Tibial artery (tissue), 4 donors: Measurements from ENCODE around the gene MYO3B.

Experiments
- DNase-seq, 2 donors: peaks; one replicate each; pipeline ENCODE4 v3.0.0-alpha.2; 2019
- H3K27ac ChIP-seq, 2 donors: fragments of 200-600 bp; sonication (generic) in 1 of 2; 1 replicate in 1 of 2; 2 replicates in 1 of 2; pipeline ENCODE4 v1.5.1; 2018 to 2019; ENCODE audit warnings: mild to moderate bottlenecking in 1 of 2
- H3K27me3 ChIP-seq, 2 donors: fragments of 200-600 bp; sonication (generic) in 1 of 2; one replicate each; pipeline versions ENCODE4 v1.5.1 to v1.6.0; 2016 to 2019
- H3K36me3 ChIP-seq, 3 donors: fragments of 200-600 bp; sonication (generic) in 2 of 3; one replicate each; pipeline ENCODE4 v1.5.1; 2016 to 2019; ENCODE audit warnings: mild to moderate bottlenecking in 2 of 3
- H3K4me1 ChIP-seq, 4 donors: fragments of 200-600 bp; sonication (generic) in 2 of 4; 1 replicate in 3 of 4; 2 replicates in 1 of 4; pipeline ENCODE4 v1.5.1; 2016 to 2019
- H3K4me3 ChIP-seq, 2 donors: fragments of 200-600 bp; sonication (generic) in 1 of 2; 1 replicate in 1 of 2; 2 replicates in 1 of 2; pipeline ENCODE4 v1.5.1; 2018 to 2019; ENCODE audit warnings: mild to moderate bottlenecking in 2 of 2
- H3K9me3 ChIP-seq, 3 donors: fragments of 200-600 bp; sonication (generic) in 1 of 3; one replicate each; pipeline ENCODE4 v1.5.1; 2016 to 2019
- intact Hi-C: fragments of 100-400 bp; cut with DNase I; formaldehyde crosslinking; loops from one replicate; pipeline ENCODE4 v1.15.0; 2023; ENCODE audit warnings: low total_unique reads
- TF ChIP-seq, protein P1 (sequence below), 2 experiments: fragments of 200-600 bp in 1 of 2; fragments of 450-650 bp in 1 of 2; IDR thresholded peaks; one replicate each; pipeline ENCODE4 v1.5.1; 2017 to 2019; ENCODE audit warnings: antibody characterized with exemption in 2 of 2, mild to moderate bottlenecking in 1 of 2, moderate library complexity in 1 of 2

Gene MYO3B

DNA sequence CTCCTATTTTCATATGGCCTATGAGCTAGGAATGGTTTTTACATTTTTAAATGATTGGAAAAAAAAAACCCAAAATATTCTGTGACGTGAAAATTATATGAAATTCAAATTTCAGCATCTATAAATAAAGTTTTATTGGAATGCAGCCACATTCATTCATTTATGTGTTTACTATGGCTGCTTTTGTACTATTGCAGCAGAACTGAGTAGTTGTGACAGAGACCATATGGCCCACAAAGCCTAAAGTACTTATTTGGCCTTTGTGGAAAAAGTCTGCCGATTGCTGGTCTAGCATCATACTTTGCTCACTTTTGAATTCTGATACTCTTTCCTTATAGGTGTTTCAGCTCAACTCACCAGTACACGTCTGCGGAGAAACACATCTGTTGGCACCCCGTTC, 39.0 kb downstream of the MYO3B start:
- Histone ChIP-seq H3K36me3 (no peaks in the 10 kb centered on the region), H3K4me3 (no peak overlapping the region), H3K27ac (no peak overlapping the region), H3K4me1 (no peaks in the 10 kb centered on the region), H3K9me3 (no peaks in the 10 kb centered on the region), H3K27me3 (no peaks in the 10 kb centered on the region)
- no peak for DNase-seq
- intact Hi-C loops, result no loop called here
- TF ChIP-seq, protein P1, sequence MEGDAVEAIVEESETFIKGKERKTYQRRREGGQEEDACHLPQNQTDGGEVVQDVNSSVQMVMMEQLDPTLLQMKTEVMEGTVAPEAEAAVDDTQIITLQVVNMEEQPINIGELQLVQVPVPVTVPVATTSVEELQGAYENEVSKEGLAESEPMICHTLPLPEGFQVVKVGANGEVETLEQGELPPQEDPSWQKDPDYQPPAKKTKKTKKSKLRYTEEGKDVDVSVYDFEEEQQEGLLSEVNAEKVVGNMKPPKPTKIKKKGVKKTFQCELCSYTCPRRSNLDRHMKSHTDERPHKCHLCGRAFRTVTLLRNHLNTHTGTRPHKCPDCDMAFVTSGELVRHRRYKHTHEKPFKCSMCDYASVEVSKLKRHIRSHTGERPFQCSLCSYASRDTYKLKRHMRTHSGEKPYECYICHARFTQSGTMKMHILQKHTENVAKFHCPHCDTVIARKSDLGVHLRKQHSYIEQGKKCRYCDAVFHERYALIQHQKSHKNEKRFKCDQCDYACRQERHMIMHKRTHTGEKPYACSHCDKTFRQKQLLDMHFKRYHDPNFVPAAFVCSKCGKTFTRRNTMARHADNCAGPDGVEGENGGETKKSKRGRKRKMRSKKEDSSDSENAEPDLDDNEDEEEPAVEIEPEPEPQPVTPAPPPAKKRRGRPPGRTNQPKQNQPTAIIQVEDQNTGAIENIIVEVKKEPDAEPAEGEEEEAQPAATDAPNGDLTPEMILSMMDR (IDR thresholded peaks at IDR 0.05), result no peak

DNA sequence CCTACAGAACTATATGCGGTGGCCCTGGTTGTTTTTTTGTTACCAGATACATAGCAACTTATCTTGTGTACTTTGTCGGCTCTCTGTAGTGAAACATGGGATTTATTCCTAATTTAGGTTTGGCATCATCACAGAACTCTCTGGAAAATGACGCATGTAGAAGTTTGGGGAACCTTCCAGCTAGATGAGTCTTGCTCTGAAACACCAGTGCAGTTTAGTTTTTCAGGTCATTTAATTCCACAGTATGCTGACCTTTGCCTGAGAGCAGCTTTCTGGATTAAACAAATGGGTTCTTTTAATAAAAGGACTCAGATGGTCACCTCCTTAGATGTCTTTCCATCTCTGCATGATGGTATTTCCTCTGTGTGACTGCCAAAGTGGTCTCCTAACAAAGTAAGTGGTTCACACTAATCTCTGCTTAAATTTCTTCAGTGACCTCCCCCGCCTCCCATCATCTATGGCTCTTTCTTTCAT, 39.9 kb downstream of the MYO3B start:
- no peak overlapping the region for H3K27ac ChIP-seq
- TF ChIP-seq, protein P1 (IDR thresholded peaks at IDR 0.05), result no peak
- no peaks in the 10 kb centered on the region for H3K4me1 ChIP-seq
- no peaks in the 10 kb centered on the region for H3K9me3 ChIP-seq
- intact Hi-C loops, result no loop called here
- no peak for DNase-seq
- no peak overlapping the region for H3K4me3 ChIP-seq
- no peaks in the 10 kb centered on the region for H3K36me3 ChIP-seq
- H3K27me3 ChIP-seq, result no peaks in the 10 kb centered on the region

DNA sequence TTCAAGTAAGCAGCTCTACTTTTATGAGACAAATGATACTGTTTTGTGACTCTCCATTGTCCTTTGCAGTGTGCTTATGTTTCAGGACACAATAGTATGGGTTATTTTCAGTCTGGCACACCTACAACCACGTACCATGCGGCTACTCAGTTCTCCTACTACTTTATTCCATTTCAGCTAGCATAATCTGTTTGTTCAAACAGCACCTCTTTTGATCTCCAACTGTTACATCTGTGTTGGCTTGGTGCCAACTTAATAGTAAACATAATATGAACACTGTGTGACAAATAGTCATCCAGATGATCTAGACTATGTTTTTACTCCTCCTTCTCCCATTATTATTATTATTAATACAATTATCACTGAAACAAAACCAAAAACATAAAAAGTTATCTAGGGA, 40.5 kb downstream of the MYO3B start:
- no peaks in the 10 kb centered on the region for H3K9me3 ChIP-seq
- no peaks in the 10 kb centered on the region for H3K4me1 ChIP-seq
- no peak for DNase-seq
- TF ChIP-seq, protein P1 (IDR thresholded peaks at IDR 0.05), result no peak
- H3K27ac ChIP-seq, result no peak overlapping the region
- H3K27me3 ChIP-seq, result no peaks in the 10 kb centered on the region
- H3K36me3 ChIP-seq, result no peaks in the 10 kb centered on the region
- intact Hi-C loops, result no loop called here
- no peak overlapping the region for H3K4me3 ChIP-seq

DNA sequence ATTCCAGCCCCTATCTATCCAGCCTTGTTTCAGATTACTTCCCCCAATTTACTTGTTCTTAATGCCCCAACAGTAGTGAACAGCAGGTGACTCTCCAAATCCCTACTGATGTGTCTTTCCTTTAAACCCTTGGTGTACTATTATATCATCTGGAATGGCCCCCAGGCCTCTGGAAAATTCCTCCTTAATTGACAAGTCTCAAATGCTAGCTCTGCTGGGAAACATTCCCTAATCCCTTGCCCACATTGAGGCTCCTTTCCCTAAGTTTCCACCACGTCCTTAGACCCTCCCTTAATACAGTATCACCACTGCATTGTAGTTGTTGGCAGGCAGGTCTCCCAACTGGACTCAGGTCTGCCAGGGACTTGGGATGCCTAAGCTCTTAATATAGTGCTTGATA, 41.0 kb downstream of the MYO3B start:
- Histone ChIP-seq H3K27ac (no peak overlapping the region), H3K36me3 (no peaks in the 10 kb centered on the region), H3K4me1 (no peaks in the 10 kb centered on the region), H3K9me3 (no peaks in the 10 kb centered on the region), H3K27me3 (no peaks in the 10 kb centered on the region), H3K4me3 (no peak overlapping the region)
- DNase-seq, result no peak
- intact Hi-C loops, result no loop called here
- TF ChIP-seq, protein P1 (IDR thresholded peaks at IDR 0.05), result no peak

DNA sequence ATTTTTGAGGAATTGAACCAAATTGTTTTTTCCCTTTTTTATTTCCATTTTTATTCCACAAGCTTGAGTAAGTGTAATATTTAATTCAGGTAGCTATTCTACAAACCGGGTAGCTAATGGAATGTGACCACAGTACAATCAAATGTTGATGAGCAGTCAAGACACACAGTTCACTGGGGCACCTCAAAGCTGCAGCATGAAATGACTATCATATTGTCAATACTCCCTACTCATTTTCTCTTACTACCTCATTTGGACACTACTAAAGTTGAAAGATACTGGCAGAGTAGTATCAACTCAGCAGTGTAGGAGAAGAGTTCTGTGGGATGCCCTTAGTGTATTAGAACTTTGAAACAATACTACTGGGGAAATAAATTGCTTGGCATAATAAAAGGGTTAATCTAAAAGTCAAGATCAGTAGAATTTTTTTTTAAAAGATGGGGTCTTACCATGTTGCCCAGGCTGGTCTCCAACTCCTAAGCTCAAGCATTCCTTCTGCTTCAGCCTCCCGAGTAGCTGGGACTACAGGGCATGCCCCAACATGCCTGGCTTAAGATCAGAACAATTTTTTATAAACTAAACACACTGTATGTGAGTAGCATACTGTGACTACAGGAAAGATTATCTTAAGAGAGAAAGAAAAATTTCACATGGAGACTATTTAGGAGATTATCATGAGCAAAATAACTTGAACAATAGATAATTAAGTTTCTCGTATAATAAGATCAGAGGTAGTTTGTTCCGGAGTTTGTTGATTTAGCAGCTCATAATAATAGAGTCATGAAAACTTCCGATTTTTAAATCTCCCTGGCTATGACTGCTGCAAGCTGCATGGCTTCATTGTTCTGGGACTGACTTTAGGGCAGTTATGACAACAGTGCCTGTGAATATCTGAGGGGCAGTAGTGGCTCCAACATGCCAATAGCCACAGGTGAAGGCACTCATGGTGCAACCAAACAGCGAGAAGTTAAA, 43.7 kb downstream of the MYO3B start:
- TF ChIP-seq, protein P1 (IDR thresholded peaks at IDR 0.05), result no peak
- no peaks in the 10 kb centered on the region for H3K9me3 ChIP-seq

More for the DNA sequence above, 43.7 kb downstream of the MYO3B start:
- no peak overlapping the region for H3K4me3 ChIP-seq
- no peaks in the 10 kb centered on the region for H3K4me1 ChIP-seq
- no peak for DNase-seq
- H3K36me3 ChIP-seq, result no peaks in the 10 kb centered on the region
- intact Hi-C loops, result no loop called here
- H3K27me3 ChIP-seq, result no peaks in the 10 kb centered on the region
- no peak overlapping the region for H3K27ac ChIP-seq
